GM21447 (cell line): ENCODE data around the gene NLRP12.
A peak's percentile ranks its signal among the peaks of the same experiment; 100 is the strongest.
"Not testable (repeated sequence)": the region's sequence is repeated elsewhere in the genome, so short reads cannot be mapped to it uniquely, and the experiment has no call there.

Source experiments
- ATAC-seq: cut with Tn5 transposase; IDR thresholded peaks from one replicate; pipeline ENCODE4 v1.9.1; 2021; ENCODE audit not compliant: unreplicated experiment

NLRP12 gene, protein sequence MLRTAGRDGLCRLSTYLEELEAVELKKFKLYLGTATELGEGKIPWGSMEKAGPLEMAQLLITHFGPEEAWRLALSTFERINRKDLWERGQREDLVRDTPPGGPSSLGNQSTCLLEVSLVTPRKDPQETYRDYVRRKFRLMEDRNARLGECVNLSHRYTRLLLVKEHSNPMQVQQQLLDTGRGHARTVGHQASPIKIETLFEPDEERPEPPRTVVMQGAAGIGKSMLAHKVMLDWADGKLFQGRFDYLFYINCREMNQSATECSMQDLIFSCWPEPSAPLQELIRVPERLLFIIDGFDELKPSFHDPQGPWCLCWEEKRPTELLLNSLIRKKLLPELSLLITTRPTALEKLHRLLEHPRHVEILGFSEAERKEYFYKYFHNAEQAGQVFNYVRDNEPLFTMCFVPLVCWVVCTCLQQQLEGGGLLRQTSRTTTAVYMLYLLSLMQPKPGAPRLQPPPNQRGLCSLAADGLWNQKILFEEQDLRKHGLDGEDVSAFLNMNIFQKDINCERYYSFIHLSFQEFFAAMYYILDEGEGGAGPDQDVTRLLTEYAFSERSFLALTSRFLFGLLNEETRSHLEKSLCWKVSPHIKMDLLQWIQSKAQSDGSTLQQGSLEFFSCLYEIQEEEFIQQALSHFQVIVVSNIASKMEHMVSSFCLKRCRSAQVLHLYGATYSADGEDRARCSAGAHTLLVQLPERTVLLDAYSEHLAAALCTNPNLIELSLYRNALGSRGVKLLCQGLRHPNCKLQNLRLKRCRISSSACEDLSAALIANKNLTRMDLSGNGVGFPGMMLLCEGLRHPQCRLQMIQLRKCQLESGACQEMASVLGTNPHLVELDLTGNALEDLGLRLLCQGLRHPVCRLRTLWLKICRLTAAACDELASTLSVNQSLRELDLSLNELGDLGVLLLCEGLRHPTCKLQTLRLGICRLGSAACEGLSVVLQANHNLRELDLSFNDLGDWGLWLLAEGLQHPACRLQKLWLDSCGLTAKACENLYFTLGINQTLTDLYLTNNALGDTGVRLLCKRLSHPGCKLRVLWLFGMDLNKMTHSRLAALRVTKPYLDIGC

DNA sequence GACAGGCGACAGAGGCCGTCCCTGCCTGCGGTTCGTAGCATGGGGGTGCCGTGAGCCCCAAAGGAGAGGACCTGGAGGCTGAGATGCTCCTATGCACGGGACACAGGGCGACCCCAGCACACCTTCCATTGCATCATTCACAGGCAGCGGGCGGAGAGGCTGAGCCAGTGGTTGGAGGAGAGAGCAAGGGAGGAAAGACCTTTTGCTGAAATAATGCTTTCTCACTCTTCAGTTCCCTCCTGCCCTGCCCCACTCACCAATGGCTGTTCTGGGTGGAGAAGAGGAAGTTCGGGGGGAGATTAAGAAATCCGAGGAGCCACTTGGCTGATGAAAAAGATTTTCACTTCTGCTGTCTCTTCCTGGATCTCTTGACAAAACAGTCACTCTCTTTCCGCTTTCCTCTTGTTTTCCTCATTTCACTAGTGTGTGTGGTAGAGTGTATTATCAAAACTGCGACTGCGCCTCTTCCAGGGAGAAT lies at the start of gene NLRP12:
NLRP12 (minus strand) TSS at position 181 of the 478 bp plus-strand sequence; CDS start at position 41, 140 bp downstream.
- no peak for ATAC-seq

DNA sequence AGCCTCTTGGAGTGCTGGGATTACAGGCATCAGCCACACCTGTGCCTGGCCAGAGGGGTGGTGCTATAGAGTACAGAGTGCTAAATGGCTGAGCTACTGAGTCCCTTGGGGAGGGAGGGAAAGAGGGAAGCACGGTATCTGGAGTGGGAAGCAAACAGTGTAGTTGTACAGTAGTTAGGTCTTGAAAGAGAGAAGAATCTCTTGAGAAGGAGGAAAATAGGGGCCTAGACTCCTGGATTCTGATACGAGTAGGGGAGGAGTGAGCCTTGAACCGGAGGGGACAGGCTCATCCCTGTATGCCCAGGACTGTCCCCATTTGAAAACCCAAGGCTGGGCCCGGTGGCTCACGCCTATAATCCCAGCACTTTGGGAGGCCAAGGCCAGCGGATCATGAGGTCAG lies 48.6 kb upstream of the NLRP12 start:
- ATAC-seq: no peak

DNA sequence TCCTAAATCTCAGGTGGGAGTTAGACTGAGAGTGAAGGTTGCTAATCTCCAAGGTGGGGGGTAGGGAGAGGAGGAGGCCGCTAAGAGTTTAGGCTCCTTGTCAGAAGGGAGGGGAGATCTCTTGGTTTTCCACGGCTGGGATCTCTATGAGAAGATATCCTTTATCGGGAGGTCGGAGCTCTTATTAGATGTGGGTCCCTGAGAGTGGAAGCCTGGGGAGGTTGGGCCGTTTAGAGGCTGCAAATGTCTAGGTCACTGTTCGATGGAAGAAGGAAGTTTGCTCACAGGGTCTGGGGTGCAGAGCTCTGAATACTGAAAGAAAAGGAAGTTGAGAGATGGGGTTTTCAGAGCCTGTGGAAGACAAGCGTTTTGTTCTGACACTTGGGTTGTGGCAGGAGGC lies 47.3 kb upstream of the NLRP12 start:
- ATAC-seq: no peak

DNA sequence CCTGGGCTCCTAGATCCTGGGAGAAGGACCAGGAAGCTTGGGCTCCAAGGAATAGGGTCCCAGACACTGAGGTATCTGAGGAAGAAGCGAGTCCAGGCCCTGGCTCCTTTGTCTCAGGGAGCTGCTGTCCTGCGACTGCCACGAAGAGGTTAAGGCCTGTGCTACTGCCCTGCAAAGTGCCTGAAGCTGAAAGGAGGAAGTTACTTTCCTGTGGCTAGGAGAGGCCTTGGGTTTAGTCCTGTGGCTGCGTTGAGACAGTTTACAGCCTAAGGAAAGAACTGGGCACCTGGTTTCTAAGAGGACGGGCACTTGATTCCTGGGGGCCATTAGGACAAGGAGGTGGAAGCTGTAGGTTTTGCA lies 46.4 kb upstream of the NLRP12 start:
- no peak for ATAC-seq

DNA sequence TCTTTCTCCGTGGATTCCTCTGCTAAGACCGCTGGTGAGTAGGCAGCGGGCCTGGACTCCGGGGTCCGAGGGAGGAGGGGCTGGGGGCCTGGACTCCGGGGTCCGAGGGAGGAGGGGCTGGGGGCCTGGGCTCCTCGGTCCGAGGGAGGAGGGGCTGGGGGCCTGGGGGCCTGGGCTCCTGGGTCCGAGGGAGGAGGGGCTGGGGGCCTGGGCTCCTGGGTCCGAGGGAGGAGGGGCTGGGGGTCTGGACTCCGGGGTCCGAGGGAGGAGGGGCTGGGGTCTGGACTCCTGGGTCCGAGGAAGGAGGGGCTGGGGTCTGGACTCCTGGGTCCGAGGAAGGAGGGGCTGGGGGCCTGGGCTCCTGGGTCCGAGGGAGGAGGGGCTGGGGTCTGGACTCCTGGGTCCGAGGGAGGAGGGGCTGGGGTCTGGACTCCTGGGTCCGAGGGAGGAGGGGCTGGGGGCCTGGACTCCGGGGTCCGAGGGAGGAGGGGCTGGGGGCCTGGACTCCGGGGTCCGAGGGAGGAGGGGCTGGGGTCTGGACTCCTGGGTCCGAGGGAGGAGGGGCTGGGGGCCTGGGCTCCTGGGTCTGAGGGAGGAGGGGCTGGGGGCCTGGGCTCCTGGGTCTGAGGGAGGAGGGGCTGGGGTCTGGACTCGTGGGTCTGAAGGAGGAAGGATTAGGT lies 45.8 kb upstream of the NLRP12 start:
- not testable (repeated sequence) for ATAC-seq

DNA sequence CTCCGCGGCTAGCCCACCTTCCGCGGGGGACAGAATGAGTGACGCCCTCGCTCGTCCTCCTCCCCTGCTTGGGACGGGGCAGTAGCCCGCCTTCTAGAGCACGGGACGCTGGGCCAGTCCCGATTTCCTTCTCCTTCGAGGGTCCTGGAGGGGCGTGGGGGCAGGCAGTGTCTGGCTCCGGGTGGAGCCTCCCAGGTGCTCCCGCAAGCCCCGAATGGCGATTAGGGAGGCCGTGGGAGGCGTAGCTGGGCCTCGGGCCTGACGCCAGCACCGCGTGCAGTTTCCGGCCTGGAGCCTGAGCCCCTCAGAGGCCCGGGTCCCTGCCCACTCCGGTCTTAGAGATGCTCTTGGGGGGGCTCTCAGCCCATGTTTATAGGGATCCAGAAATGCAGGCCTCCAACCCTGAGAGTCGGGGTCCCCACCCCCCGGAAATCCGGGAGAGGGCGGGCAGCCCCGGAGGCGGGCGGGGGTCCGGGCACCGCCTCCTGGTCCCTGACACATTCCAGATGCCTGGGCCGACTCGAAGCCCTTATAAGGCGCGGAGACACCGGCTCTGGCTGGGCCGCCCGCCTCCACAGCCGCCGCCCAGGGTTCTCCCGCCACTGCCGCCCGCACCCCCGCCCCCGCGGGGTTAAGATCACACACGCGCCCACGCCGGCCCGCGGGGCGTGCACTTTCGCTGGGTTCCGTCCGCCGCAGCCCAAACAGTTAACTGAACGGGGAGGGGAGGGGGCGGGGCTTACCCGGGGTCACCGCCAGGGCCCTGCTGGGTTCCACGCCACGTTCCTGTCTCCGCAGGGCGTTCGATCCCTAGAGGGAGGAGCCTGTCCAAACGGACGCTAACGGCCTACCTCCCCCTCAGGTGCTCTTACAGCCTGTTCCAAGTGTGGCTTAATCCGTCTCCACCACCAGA lies 45.0 kb upstream of the NLRP12 start:
- peak; percentile 37 for ATAC-seq

DNA sequence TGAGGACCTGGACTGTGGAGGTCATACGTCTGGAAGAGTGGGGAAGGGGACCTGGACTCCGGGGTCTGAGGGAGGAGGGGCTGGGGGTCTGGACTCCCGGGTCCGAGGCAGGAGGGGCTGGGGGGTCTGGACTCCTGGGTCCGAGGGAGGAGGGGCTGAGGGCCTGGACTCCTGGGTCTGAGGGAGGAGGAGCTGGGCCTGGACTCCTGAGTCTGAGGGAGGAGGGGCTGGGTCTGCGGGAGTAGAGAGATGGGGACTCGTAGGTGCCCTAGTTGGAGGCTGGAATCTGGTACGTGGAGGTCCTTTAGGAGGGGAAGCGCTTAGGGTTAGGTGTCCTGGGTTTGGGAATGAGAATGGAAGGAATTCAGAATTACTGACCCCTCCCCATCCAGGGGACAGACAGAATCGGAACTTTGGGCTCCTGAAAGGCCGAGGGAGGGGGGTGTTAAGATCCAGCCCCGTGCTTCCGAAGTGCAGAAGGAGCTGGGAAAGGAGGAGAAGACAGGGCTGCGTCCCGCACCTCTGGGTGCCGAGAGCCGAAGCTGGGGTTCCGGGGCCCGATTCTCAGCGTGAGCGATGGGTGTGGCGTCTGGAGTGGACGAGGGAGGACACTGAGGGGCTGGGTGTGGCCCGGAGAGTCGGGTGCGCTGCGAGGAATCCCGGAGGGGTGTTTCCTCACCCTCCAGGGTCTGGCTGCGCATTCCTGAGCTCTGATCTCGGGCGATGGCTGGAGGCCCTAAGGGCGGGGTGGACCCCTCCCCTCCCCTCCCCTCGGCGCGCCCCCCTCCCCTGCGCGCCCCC lies 44.2 kb upstream of the NLRP12 start:
- ATAC-seq: no peak

DNA sequence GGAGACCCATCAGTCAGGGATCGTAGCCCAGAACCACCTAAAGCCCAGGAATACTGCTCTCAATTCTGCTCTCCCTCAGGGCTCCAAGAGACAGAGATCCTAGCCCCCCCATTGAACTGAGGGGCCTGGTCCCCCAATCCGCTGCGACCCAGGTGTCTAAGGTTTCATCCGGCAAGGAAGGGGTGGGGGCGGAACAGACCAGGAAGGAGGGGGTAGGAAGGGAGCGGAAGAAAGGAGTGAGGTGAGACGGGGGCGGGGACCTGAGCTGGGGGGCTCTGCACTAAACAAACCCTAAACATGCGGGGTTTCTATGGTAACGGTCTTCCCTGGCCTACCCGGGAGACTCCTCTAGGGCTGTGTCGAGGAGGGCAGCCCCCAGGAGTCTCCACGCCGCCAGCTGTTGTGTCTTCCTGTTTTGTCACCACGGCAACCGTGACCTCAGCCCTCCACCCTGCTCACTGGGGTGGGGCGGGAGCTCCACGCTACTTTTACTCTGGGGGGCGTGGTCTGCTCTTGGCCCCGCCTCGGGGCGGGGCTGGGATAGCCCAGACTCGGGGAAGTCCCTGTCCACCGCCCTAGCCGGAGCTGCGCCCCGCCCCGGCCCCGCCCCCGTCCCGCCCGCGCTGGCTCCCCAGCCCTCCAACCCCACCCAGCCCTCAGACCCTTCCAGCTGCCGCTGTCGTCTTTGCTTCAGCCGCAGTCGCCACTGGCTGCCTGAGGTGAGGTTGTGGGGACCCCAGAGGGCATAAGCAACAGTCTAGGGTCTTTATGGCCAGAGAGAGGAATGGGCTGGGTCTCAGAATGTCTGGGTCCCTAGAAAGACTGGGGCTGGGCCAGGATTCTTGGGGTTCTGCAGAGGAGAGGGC lies 43.3 kb upstream of the NLRP12 start, which contains the start of gene MYADM:
MYADM (plus strand) TSS at position 659 of the 866 bp plus-strand sequence. CDS start 5,647 bp downstream, outside the sequence.
- ATAC-seq: peak; percentile 64

DNA sequence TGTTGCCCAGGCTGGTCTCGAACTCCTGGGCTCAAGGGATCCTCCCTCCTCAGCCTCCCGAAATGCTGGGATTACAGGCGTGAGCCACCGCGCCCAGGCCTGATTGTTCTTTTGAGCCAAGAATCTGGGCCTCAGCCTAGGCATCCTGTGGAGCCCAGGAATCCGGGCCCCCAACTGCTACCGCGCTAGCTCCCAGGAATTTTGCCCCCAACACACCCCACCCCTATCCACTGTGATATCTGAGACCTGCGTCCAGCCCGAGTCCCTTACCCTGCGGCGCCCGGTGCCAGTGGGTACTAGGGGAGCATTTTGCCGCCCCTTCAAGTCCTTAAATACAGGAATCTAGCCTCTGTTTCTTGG lies 42.7 kb upstream of the NLRP12 start:
- no peak for ATAC-seq

DNA sequence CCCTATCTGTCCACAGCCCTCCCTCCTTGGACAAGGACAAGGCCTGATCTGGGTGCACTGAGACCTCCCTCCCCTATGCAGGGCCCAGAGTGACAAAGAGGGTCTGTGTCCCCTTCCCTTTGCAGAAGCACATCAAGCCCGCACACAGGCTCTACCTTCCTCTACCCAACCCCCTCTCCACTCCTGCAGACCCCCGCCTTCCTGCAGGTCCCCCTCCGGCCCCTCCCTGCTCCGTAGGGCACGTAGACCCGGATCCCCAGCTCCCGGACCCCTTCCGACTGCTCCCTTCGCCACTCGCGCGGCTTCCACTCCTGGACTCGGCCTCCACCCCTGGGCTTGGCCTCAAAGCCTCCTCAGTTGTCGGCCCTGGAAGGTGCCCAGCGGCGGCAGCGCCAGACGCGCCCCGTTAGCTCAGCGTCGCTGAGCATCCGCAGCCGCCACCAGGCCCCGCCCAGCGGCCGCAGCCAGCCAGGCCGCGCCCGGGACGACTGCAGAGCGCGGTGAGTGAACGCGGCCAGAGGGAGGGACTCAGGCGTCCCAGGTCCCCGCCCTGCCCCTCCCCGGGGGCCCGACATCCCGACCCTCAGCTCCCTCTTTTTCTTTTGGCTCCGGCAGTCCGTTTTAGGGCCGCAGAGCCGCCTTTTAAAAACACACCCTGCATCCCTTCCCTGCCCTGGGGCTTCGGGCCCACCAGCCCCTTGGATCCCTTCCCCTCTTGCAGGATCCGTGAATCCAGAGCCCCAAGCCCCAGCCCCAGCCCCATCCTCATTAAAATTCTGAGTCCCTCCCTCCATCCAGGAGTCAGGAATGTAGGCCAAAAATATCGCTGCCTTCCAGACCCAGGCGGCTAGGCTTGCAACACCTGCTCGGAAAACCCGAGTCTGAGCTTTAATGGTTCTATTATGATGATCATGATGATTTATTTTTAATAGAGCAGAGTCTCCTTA lies 42.1 kb upstream of the NLRP12 start:
- ATAC-seq: no peak

DNA sequence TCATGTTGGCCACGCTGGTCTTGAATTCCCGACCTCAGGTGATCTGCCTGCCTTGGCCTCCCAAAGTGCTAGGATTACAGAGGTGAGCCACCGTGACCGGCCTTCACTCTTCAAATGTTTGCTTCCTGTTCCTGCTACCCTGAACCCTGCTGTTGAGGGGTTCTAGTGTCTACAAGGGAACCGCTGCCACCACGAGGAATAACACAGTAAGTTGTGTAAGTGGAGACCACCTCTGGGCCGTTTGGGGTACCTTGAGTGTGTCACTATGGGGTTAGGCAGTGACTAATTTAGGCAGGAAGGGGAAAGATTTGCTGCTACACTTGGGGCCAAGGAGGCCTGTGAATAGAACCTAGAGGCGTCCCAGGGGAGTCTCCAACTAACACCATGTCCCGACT lies 41.4 kb upstream of the NLRP12 start:
- no peak for ATAC-seq

DNA sequence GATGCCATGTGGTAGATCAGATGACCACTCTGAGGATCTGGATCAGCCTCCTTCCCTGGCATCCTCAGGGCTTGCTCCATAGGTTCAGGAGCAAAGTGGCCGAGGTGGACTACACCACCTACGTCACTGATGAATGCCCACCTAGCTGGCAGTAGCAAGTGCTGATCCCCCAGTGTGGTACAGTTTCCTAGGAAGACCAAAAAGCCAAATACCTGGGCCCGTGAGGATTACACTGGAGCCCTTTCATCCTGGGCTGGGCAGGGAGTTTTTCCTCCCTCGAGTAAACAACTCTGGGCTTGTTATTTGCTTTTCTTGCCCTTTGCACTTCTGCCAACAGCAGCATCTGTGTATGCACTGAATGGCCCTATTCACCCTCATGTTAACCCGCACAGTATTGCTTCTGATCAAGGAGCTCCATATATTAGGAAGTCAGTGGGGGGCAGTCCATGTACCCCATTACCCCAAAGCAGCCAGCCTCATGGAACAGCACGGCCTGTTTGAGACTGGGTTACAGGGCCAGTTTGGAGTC lies 40.3 kb upstream of the NLRP12 start:
- no peak for ATAC-seq

DNA sequence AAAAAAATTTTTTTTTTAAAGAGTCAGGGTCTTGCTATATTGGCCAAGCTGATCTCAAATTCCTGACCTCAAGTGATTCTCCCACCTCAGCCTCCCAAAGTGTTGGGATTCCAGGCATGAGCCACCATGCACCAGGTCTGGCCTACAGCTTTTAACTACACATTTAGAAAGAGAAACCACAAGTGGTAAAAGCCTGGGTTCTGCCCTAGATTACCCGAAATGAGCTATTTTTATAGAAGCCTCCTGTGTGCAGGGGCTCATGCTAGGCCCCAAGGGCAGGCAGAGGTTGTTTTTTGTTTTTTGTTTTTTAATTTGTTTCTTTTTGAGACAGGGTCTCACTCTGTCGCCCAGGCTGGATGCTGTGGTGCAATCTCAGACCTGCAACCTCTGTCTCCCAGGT lies 29.6 kb upstream of the NLRP12 start:
- ATAC-seq: peak; percentile 52

DNA sequence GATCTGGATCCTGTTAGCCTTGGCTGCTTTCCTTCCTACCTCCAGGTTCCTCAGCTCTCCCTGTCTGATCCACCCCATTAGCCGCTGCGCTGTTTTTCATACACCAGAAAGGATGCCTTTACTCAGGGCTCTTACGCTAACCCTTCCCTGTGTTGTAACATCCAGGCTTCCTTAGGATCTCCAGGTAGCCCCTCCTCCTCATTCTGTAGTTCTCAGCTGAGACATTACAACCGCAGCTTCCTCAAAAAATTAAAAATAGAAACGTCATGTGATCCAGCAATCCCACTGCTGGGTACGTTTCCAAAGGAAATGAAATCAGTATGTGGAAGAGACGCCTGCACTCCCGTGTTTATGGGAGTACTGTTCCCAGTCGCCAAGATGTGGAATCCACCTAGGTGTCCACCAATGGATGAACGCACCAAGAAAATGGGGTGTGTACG lies 25.1 kb upstream of the NLRP12 start:
- no peak for ATAC-seq

DNA sequence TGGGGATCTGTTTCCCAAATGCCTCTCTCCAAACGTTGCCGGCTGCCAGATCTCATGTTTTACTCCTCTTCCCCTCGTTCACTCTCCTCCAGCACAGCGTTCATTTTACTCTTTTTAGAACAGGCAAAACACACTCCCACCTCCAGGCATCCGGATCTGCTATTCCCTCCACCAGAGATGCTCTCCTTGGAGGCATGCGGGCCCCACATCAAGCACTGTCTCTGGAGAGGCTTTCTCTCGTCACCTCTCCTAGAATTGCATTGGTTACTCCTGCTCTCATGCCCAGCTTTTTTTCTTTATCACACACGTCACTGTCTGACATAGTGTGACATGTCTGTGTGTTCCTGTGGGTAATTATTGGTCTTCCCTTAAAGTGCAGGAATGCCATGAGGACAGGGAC lies 23.4 kb upstream of the NLRP12 start:
- ATAC-seq: no peak

DNA sequence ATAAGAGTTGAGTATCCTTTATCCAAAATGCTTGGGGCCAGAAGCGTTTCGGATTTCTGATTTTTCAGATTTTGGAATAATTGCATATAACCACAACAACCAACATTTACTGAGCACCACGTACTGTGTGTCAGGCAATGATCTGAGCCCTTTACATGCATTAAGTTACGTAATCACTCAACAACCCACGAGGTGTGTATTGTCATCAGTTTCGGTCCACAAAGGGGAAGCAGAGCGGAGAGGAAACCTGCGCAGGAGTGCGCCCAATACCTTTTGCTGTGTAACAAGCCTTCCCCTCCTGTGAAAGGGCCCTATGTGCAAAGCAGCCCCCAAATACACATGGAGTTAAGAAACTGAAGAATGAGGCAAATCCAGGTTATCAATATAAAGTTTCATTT lies 20.7 kb upstream of the NLRP12 start:
- no peak for ATAC-seq

DNA sequence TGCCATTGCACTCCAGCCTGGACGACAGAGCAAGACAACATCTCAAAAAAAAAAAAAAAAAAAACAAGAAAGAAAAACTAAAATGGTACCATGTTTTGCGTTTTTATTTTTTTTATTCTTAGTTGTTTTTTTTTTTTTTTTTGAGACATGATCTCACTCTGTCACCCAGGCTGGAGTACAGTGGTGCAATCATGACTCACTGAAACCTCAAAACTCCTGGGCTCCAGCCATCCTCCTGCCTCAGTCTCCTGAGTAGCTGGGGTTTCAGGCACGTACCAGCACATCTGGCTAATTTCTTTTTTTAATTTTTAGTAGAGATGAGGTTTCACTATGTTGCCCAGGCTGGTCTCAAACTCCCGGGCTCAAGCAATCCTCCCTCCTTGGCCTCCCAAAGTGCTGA lies 16.8 kb upstream of the NLRP12 start:
- not testable (repeated sequence) for ATAC-seq
